ENCODE measurements around the gene PROSER3.

The PROSER3 gene

DNA sequence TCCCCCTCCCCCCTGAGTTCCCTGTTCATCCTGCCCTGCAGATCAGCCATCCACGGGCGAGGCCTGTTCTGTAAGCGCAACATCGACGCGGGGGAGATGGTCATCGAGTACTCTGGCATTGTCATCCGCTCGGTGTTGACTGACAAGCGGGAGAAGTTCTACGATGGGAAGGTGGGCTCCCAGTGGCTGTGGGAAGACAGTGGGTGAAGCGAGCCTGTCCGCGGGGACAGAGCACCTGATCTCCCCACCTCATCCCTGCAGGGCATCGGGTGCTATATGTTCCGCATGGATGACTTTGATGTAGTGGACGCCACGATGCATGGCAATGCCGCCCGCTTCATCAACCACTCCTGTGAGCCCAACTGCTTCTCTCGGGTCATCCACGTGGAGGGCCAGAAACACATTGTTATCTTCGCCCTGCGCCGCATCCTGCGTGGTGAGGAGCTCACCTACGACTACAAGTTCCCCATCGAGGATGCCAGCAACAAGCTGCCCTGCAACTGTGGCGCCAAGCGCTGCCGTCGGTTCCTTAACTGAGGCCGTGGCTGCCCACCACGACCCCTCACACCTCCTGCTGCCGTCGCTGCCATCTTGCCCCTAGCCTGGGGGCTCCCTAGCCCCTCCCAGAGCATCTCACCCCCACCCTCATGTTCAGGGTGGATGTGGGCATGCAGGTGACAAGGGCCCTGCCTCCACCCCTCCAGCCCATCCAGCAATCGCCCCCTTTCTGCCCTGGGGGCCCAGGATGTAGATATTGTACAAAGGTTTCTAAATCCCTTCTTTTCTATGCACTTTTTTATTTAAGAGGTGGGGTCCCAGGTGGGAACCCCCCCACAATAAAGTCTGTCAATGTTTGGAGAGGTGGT lies 19.7 kb upstream of the PROSER3 start:
- DNase-seq (ENCODE audit: low read depth in 2 of 2) = no peak

DNA sequence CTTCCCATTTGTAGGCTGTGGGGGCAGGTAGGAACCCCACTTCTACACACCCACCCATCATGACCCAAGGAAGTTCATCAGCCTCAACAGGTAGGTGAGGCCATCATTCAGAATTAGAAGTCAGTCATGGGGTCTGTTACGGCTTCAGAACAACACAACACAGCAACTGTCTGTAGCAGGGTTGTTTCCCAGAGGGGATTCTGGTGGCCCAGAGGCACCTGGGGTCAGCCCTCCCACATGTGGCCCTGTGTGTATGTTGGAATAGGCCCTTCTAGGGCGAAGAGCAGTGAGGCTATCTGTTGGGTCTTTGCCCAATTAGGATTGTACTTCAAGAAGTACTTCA lies 19.1 kb upstream of the PROSER3 start:
- DNase-seq (ENCODE audit: low read depth in 2 of 2) = no peak

DNA sequence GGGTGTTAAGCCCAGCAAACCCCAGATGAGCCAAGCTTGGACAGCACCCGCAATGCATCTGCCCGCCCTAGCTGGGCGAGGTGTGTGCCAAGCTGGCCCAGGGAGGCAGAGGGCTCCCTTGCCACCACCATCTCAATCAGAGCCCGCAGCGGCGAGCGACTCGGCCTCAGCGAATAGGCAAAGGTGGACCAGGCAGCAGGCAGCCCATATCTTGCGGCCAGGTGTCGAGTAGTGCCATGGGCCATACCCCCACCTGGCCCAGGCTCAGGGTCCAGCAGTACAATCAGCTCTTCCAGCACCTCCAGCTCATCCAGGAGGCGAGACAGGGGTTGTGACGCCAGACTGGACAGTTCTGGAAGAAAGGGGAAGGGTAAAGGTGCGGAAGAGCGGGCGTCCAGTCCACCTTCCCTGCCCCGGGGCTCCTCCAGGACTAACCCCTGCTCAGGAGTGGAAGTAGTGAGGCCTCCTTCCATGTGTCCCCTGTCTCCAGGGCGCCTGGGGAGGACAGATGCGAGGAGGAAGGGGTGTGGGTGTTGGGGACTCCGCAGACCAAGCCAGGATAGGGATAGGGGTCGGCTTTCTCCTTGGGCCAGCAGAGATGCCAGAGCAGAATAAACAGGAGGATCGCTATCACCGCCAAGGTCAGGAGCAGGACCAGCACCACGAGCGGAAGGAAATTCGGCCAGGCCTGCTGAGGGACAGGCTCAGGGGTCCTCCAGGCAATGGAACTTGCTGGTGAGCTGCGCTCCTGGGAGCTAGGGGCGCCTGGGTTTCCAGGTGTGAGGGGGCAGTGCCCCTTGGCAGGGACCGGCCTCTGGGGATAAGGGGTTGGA lies 18.5 kb upstream of the PROSER3 start:
- DNase-seq (ENCODE audit: low read depth in 2 of 2) = no peak

- no peak for DNase-seq (ENCODE audit: low read depth in 2 of 2)
These were observed 17.9 kb upstream of the PROSER3 start for GRCh38 chr19:35740108-35740422.

- peak; percentile 88 to 93 for DNase-seq (ENCODE audit: low read depth in 2 of 2)
These were observed 17.4 kb upstream of the PROSER3 start for GRCh38 chr19:35740423-35741202.

DNA sequence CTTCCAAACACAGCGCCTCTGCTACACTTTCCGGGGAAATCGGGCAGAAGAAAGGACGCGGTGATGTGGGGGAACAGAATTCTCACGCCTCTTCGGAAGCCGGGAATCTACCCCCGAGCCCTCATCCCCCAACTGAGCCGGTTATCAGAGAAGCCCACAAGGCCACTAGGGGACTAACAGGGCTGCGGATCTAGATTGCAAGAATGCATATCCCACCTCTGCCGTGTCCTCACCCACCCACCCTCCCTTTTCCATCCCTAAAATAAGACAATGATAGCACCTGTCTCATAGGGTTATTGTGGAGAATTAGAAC lies 16.8 kb upstream of the PROSER3 start:
- no peak for DNase-seq (ENCODE audit: low read depth in 2 of 2)

DNA sequence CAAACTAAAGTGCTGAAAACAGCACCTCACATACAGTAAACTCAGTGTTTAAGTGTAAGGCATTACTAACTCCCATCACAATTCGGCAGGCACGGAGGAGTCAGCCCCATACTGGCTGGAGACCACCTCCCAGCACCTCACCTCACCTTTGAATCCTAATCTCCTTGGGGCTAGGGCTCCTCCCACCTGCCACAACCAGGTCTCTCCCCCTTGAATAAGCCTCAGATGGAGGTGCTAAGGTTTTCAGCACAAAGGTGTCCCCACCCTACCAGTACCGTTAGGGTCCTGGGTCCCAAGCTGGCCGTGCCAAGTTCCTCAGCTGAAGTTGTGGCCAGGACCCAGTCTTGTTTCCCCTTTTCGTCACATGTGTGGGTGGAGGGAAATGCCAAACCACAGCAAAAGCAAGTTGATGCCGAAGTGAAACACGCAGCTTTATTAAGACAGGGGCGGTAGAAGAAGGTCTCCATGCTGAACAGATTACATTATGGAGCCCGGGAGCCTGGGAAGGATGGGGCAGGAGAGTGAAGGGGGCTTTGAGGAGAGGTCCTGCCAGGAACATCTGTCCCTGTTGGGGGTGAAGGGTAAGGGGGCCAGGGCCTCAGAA lies 15.8 kb upstream of the PROSER3 start, which contains the start of gene IGFLR1:
IGFLR1 (minus strand) TSS at position 332 of the 604 bp plus-strand sequence. CDS start 1,272 bp downstream, outside the sequence.
- DNase-seq (ENCODE audit: low read depth in 2 of 2) = peak; percentile 39 to 48

- no peak for DNase-seq (ENCODE audit: low read depth in 2 of 2)
These were observed 14.1 kb upstream of the PROSER3 start for GRCh38 chr19:35743640-35744429.

DNA sequence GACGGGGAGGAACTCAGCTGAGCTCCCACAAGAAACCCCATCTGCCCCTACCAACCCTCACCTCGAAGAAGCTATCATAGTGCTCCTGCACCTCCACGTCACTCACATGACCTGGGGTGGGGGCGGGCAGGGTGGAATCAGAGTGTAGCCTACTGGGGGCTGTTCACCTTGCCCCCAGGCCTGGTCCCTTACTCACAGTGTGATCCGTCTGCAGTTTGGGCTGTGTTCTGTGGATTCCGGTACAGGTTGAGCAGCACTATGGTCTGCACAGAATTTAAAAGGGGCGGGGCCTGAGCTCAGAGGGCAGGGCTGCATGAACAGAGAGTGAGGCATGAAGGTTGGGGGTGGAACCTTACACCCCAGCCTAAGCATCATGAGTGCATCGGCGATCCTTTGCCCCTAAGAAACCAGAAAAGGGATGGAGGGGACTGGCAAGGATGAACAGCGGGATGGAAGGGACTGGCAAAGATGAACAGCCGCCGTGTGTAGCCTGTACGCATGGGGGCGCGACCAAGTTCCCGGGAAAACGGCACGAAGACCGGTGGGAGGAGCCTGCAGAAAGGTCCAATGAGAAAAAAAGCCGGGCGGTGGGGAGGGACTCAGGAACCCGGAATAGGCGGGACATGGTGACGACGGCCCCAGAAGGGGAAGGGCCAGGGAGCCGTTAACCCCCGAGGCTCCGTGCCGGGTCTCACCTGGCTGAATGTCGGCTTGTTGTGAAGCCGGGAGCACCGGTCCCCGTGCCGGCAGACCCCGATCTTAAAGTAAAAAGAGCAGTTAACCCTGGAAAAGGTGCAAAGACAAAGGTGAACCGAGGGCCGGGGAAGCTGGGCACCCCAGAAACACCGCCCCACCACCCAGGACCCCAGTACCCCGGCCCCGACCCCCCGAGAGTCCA lies 13.3 kb upstream of the PROSER3 start:
- DNase-seq (ENCODE audit: low read depth in 2 of 2) = peak; percentile 81 to 87

- peak; percentile 87 to 93 for DNase-seq (ENCODE audit: low read depth in 2 of 2)
These were observed 12.5 kb upstream of the PROSER3 start, which contains the start of the genes PSENEN and U2AF1L4 for GRCh38 chr19:35745328-35746086. TSS of gene PSENEN (plus strand) at chr19:35745651. CDS start at chr19:35745931, 280 bp downstream. TSS of gene U2AF1L4 (minus strand) at chr19:35745418. CDS start at chr19:35745391, 27 bp downstream.

DNA sequence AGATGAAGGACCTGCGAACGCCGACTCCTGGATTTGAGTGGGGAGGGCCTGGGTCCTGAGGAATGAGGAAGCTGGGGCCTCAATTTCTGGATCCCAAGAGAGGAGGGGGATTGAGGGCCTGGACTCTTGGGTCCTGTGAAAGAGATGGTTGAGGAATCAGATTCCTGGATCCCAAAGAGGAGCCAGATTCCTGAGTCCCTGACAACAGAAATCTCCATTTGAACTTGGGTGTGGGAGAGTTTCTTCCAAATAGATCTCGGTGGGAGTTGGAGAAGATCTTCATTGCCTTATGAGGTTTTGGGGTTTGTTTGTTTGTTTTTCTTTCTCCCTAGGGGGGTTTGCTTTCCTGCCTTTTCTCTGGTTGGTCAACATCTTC lies 11.9 kb upstream of the PROSER3 start:
- DNase-seq (ENCODE audit: low read depth in 2 of 2) = no peak

GRCh38 chr19:35746531-35746930 lies 11.4 kb upstream of the PROSER3 start:
- no peak for DNase-seq (ENCODE audit: low read depth in 2 of 2)

DNA sequence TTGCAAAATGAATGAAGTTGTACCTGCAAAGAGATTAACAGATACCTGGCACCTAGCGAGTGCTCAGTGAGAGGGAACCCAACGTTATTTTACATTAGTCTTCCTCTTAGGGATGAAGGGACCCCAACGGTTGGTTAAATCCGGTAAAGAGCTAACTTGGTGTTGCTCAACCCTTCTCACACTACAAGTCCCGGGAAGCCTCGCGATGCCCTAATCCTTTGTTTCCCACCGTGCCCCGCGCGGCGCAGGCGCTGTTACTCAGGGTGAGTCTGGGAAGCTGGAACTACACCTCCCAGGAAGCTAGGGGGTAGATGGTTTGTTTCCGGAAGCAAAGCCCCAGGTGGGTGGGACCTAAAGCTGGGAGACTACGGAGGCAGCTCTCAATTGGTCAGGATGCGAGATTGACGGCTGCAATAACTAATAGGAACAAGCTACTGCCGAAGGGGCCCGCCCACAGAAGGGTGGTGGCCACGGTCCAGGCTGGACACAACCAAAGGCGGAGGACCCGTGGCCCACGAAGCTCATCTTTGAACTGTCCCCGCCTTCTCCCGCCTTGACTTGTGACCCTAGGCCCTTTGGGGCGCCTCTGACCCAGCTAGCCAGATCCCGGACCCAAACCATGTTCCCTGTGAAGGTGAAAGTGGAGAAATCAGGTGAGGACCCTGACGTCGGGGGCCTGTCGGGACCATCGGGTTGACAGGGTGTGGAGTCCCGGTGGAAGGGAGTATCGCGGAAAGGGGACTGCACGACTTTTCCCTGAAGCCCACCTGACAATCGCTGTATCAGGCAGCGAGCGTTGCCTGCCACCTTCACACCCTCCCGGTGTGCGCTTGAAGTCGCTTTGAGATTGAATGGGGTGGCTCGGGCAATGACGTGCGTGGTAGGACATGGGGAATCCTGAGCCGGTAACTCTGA lies 9.6 kb upstream of the PROSER3 start, which contains the start of gene LIN37:
LIN37 (plus strand) TSS at position 471 of the 915 bp plus-strand sequence; CDS start at position 620, 149 bp downstream.
- peak; percentile 92 to 96 for DNase-seq (ENCODE audit: low read depth in 2 of 2)

- DNase-seq (ENCODE audit: low read depth in 2 of 2) = no peak
These were observed 7.8 kb upstream of the PROSER3 start for GRCh38 chr19:35750167-35750566.

GRCh38 chr19:35751839-35752745 lies 5.9 kb upstream of the PROSER3 start:
- DNase-seq (ENCODE audit: low read depth in 2 of 2) = no peak

DNA sequence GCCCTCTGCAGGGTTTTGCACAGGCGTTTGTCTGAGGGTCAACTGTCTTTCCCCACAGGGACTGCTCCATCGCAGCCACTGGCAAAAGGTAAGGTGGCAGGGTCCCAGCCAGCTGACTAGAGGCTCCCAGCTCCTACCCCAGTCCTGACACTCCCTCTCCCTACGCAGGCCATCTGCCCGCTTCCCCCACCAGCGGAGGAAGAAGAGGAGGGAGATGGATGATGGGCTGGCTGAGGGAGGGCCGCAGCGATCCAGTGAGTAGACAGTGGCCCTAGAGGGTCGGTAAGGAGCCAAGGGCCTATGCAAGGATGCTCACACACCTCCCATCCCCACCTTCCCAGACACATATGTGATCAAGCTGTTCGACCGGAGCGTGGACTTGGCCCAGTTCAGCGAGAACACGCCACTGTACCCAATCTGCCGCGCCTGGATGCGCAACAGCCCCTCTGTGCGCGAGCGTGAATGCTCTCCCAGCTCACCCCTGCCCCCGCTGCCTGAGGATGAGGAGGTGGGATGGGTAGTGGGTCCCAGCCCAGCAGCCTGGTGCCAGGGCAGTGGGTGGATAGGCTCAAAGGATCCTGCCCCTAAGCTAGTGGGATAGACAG lies 5.1 kb upstream of the PROSER3 start:
- no peak for DNase-seq (ENCODE audit: low read depth in 2 of 2)

Measured in stimulated activated CD4-positive, alpha-beta T cell treated with anti-CD3 and anti-CD28 coated beads, Interleukin-1b, Interleukin-23, amount 100 ng/mL, for 4 hours (primary cell).